SK-N-SH (cell line): ENCODE data around the gene TGM6.

Experiments
- EZH2phosphoT487 ChIP-seq: fragments of 200-600 bp; sonication (generic); IDR thresholded peaks from 2 replicates; pipeline ENCODE4 v1.6.1; 2017; ENCODE audit warnings: low read depth, mixed run types, mild to moderate bottlenecking, antibody characterized with exemption, moderate library complexity, borderline replicate concordance
- NRF1 ChIP-seq: IDR thresholded peaks from 2 replicates; pipeline ENCODE4 v1.6.1; 2012; ENCODE audit warnings: low read depth, mild to moderate bottlenecking, low read length
- POLR2AphosphoS5 ChIP-seq: IDR thresholded peaks from 2 replicates; pipeline ENCODE4 v1.6.1; 2012; ENCODE audit warnings: low read depth, low read length
- RFX5 ChIP-seq: IDR thresholded peaks from 2 replicates; pipeline ENCODE4 v1.6.1; 2012; ENCODE audit warnings: mild to moderate bottlenecking, improper control_type of control experiment, low read length
- SMC3 ChIP-seq: IDR thresholded peaks from 2 replicates; pipeline ENCODE4 v1.6.1; 2012; ENCODE audit warnings: low read depth, low read length, improper control_type of control experiment
- TF ChIP-seq, protein P1 (sequence below): fragments of 200-600 bp; sonication (generic); IDR thresholded peaks from 2 replicates; pipeline ENCODE4 v1.6.1; 2017; ENCODE audit warnings: antibody characterized with exemption, mild to moderate bottlenecking, moderate library complexity

- TF ChIP-seq SMC3 (no peak), POLR2AphosphoS5 (no peak), EZH2phosphoT487 (no peak), RFX5 (no peak), NRF1 (no peak)
- TF ChIP-seq, protein P1, sequence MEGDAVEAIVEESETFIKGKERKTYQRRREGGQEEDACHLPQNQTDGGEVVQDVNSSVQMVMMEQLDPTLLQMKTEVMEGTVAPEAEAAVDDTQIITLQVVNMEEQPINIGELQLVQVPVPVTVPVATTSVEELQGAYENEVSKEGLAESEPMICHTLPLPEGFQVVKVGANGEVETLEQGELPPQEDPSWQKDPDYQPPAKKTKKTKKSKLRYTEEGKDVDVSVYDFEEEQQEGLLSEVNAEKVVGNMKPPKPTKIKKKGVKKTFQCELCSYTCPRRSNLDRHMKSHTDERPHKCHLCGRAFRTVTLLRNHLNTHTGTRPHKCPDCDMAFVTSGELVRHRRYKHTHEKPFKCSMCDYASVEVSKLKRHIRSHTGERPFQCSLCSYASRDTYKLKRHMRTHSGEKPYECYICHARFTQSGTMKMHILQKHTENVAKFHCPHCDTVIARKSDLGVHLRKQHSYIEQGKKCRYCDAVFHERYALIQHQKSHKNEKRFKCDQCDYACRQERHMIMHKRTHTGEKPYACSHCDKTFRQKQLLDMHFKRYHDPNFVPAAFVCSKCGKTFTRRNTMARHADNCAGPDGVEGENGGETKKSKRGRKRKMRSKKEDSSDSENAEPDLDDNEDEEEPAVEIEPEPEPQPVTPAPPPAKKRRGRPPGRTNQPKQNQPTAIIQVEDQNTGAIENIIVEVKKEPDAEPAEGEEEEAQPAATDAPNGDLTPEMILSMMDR = no peak
Observed at GRCh38 chr20:2451422-2451821, 70.7 kb downstream of the TGM6 start.
